ENCODE data around the gene PON1. TPM values are rescaled to one million over a fixed set of nuclear protein-coding genes. Genes with fewer than 3 reads are reported as not detected.

The PON1 gene
- total and polyA plus RNA-seq, 2 donors (not counting 1 experiment from before 2014, with no cell fraction given): not detected

DNA sequence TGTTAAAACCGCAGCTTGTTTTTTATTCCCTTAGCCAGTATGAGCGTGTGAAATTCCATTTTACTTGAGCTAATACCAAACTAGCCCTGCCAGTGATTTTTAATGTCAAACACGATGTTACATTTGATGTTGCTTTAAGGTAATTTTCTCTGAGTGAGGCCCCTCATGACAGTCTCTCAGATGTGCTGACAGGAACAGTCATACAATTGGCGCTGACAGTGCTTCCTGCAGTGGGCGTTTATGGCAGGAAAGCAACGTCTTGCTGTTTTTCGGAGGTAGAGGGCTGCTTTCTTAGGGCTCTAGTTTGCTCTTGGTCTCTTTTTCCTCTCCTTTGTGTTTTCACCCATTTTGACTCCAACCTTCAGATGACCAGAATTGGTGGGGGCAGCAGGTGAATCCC lies 19.3 kb downstream of the PON1 start:
- Histone ChIP-seq H2AFZ (ENCODE audit: insufficient read depth, low read depth, low read length, poor library complexity, severe bottlenecking) (no peak overlapping the region), H3K9me3 (ENCODE audit: control extremely low read depth in 1 of 3, control insufficient read depth in 2 of 3, insufficient read depth in 1 of 3, low read length in 2 of 3) (no peaks in the 10 kb centered on the region), H3K27ac (ENCODE audit: low read length in 2 of 2) (no peak overlapping the region), H3K27me3 (replicated peaks in 1 of 4; ENCODE audit: control extremely low read depth in 1 of 4, control insufficient read depth in 3 of 4, insufficient read depth in 4 of 4, low read length in 3 of 4) (peaks cover 0 to 4% (median 0%) of the 10 kb centered on the region in 4 experiments), H3K4me1 (ENCODE audit: control insufficient read depth in 2 of 2, insufficient read depth in 2 of 2, low read length in 2 of 2) (no peaks in the 10 kb centered on the region), H3K79me2 (ENCODE audit: control insufficient read depth, insufficient read depth, low read length) (no peaks in the 10 kb centered on the region), H3K4me2 (replicated peaks; ENCODE audit: low read depth, low read length, poor library complexity, severe bottlenecking) (no peak overlapping the region), H3K9ac (ENCODE audit: low read length) (no peak overlapping the region), H4K20me1 (ENCODE audit: control insufficient read depth, insufficient read depth, low read length, poor library complexity, severe bottlenecking) (no peaks in the 10 kb centered on the region), H3K4me3 (ENCODE audit: control extremely low read depth in 1 of 5, extremely low read depth in 1 of 5, insufficient read depth in 1 of 5, low read depth in 2 of 5, low read length in 4 of 5) (no peak overlapping the region), H3K36me3 (replicated peaks in 1 of 2; ENCODE audit: control extremely low read depth in 1 of 2, control insufficient read depth in 1 of 2, extremely low read depth in 1 of 2, insufficient read depth in 2 of 2, low read length in 1 of 2) (no peaks in the 10 kb centered on the region)
- intact Hi-C loops (cut with micrococcal nuclease): no loop called here
- H3K27me3 Mint-ChIP-seq: peaks cover 16% of the 10 kb centered on the region
- WGBS (ENCODE audit: insufficient coverage): 77% methylated on average over 5 of the region's 7 CpGs
- ATAC-seq (ENCODE audit: low read depth): no peak
- CTCF ChIA-PET: no interaction called here
- POLR2A ChIA-PET: no interaction called here
- H3K4me1 Mint-ChIP-seq: no peaks in the 10 kb centered on the region
- H3K27ac Mint-ChIP-seq: no peak overlapping the region
- no peak for DNase-seq
- no peaks in the 10 kb centered on the region for H3K9me3 Mint-ChIP-seq (ENCODE audit: insufficient read depth)
- TF ChIP-seq EZH2 (IDR thresholded peaks at IDR 0.05; ENCODE audit: borderline replicate concordance, insufficient read depth, low read depth, low read length, poor library complexity, severe bottlenecking): no peak
- TF ChIP-seq, protein P1, sequence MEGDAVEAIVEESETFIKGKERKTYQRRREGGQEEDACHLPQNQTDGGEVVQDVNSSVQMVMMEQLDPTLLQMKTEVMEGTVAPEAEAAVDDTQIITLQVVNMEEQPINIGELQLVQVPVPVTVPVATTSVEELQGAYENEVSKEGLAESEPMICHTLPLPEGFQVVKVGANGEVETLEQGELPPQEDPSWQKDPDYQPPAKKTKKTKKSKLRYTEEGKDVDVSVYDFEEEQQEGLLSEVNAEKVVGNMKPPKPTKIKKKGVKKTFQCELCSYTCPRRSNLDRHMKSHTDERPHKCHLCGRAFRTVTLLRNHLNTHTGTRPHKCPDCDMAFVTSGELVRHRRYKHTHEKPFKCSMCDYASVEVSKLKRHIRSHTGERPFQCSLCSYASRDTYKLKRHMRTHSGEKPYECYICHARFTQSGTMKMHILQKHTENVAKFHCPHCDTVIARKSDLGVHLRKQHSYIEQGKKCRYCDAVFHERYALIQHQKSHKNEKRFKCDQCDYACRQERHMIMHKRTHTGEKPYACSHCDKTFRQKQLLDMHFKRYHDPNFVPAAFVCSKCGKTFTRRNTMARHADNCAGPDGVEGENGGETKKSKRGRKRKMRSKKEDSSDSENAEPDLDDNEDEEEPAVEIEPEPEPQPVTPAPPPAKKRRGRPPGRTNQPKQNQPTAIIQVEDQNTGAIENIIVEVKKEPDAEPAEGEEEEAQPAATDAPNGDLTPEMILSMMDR (IDR thresholded peaks at IDR 0.05): no peak
- no peak overlapping the region for H3K4me3 Mint-ChIP-seq

- Histone ChIP-seq H3K4me1 (ENCODE audit: control insufficient read depth in 2 of 2, insufficient read depth in 2 of 2, low read length in 2 of 2) (no peaks in the 10 kb centered on the region), H3K27ac (ENCODE audit: low read length in 2 of 2) (no peak overlapping the region), H2AFZ (ENCODE audit: insufficient read depth, low read depth, low read length, poor library complexity, severe bottlenecking) (no peak overlapping the region), H3K79me2 (ENCODE audit: control insufficient read depth, insufficient read depth, low read length) (no peaks in the 10 kb centered on the region), H3K4me2 (replicated peaks; ENCODE audit: low read depth, low read length, poor library complexity, severe bottlenecking) (no peak overlapping the region), H3K9ac (ENCODE audit: low read length) (no peak overlapping the region), H4K20me1 (ENCODE audit: control insufficient read depth, insufficient read depth, low read length, poor library complexity, severe bottlenecking) (no peaks in the 10 kb centered on the region), H3K36me3 (replicated peaks in 1 of 2; ENCODE audit: control extremely low read depth in 1 of 2, control insufficient read depth in 1 of 2, extremely low read depth in 1 of 2, insufficient read depth in 2 of 2, low read length in 1 of 2) (no peaks in the 10 kb centered on the region), H3K27me3 (replicated peaks in 1 of 4; ENCODE audit: control extremely low read depth in 1 of 4, control insufficient read depth in 3 of 4, insufficient read depth in 4 of 4, low read length in 3 of 4) (peaks cover 0 to 4% (median 0%) of the 10 kb centered on the region in 4 experiments), H3K4me3 (ENCODE audit: control extremely low read depth in 1 of 5, extremely low read depth in 1 of 5, insufficient read depth in 1 of 5, low read depth in 2 of 5, low read length in 4 of 5) (no peak overlapping the region), H3K9me3 (ENCODE audit: control extremely low read depth in 1 of 3, control insufficient read depth in 2 of 3, insufficient read depth in 1 of 3, low read length in 2 of 3) (no peaks in the 10 kb centered on the region)
- Mint-ChIP-seq H3K4me1 (no peaks in the 10 kb centered on the region), H3K4me3 (no peak overlapping the region), H3K27me3 (peaks cover 20% of the 10 kb centered on the region), H3K9me3 (ENCODE audit: insufficient read depth) (no peaks in the 10 kb centered on the region), H3K27ac (no peak overlapping the region)
- POLR2A ChIA-PET: no interaction called here
- WGBS (ENCODE audit: insufficient coverage): 73% methylated on average over 3 of the region's 9 CpGs
- ATAC-seq (ENCODE audit: low read depth): no peak
- DNase-seq: no peak
- CTCF ChIA-PET: no interaction called here
- intact Hi-C loops (cut with micrococcal nuclease): no loop called here
- TF ChIP-seq, protein P1 (IDR thresholded peaks at IDR 0.05): no peak
- no peak for TF ChIP-seq EZH2 (IDR thresholded peaks at IDR 0.05; ENCODE audit: borderline replicate concordance, insufficient read depth, low read depth, low read length, poor library complexity, severe bottlenecking)
Observed at GRCh38 chr7:95303013-95303905, 21.1 kb downstream of the PON1 start.
